Gastroesophageal sphincter (tissue), 4 donors: Measurements from ENCODE around the gene U2AF2. TPM values are rescaled to one million over a fixed set of nuclear protein-coding genes. Genes with fewer than 3 reads are reported as not detected.

ENCODE experiments used
- ATAC-seq: fragments of 150-250 bp; one replicate; pipeline ENCODE4 v1.9.1; 2016; ENCODE audit warnings: mild to moderate bottlenecking, moderate library complexity
- H3K27ac ChIP-seq, 4 donors: fragments of 200-600 bp; sonication (generic) in 3 of 4; 1 replicate in 3 of 4; 2 replicates in 1 of 4; pipeline ENCODE4 v1.5.1; 2016 to 2019
- H3K27me3 ChIP-seq: fragments of 200-600 bp; sonication (generic); one replicate; pipeline ENCODE4 v1.5.1; 2019
- H3K36me3 ChIP-seq, 2 donors: fragments of 200-600 bp; sonication (generic); one replicate each; pipeline ENCODE4 v1.5.1; 2019; ENCODE audit warnings: control low read depth in 1 of 2
- H3K4me1 ChIP-seq, 3 donors: fragments of 200-600 bp; sonication (generic); 1 replicate in 2 of 3; 2 replicates in 1 of 3; pipeline ENCODE4 v1.5.1; 2016 to 2019; ENCODE audit warnings: control low read depth in 2 of 3
- H3K4me3 ChIP-seq, 2 donors: fragments of 200-600 bp; sonication (generic); one replicate each; pipeline ENCODE4 v1.5.1; 2019; ENCODE audit warnings: mild to moderate bottlenecking in 1 of 2, moderate library complexity in 1 of 2
- H3K9me3 ChIP-seq, 3 donors: fragments of 200-600 bp; sonication (generic); one replicate each; pipeline ENCODE4 v1.5.1; 2017 to 2019; ENCODE audit warnings: control low read depth in 2 of 3
- CTCF ChIP-seq, 4 experiments: fragments of 200-600 bp in 2 of 4; fragments of 450-650 bp in 2 of 4; sonication (generic) in 1 of 4; IDR thresholded peaks; one replicate each; pipeline ENCODE4 v1.5.1; 2017 to 2019; ENCODE audit warnings: antibody characterized with exemption in 4 of 4, mild to moderate bottlenecking in 2 of 4, moderate library complexity in 2 of 4
- EP300 ChIP-seq: sonication (generic); formaldehyde crosslinking; IDR thresholded peaks from one replicate; pipeline ENCODE4 v1.6.1; 2017; ENCODE audit warnings: antibody characterized with exemption, mild to moderate bottlenecking
- POLR2A ChIP-seq, 2 donors: fragments of 450-650 bp; IDR thresholded peaks; one replicate each; pipeline ENCODE4 v1.6.1; 2017; ENCODE audit warnings: antibody characterized with exemption in 2 of 2, mild to moderate bottlenecking in 2 of 2, moderate library complexity in 1 of 2
- POLR2AphosphoS5 ChIP-seq: sonication (generic); formaldehyde crosslinking; IDR thresholded peaks from one replicate; pipeline ENCODE4 v1.6.1; 2017; ENCODE audit warnings: antibody characterized with exemption
- WGBS, 2 donors: methylation state at CpG; one replicate each; pipeline ENCODE4 v1.1.5; 2018; ENCODE audit warnings: low coverage in 1 of 2; 5-methylcytosine and 5-hydroxymethylcytosine counted together
- total RNA-seq, 4 donors: library from RNA; depleted of rRNA; stranded (reverse); fragments of >200 nt; gene quantifications; one replicate each; pipeline ENCODE4 v1.1.0, GENCODE V29; 2016

Gene U2AF2
- total RNA-seq, 4 donors from 2014 or later = 68.9 to 97.9 (median 91.4) TPM

- ATAC-seq = no peak
- H3K9me3 ChIP-seq = no peaks in the 10 kb centered on the region
- TF ChIP-seq EP300 (no peak), CTCF (IDR thresholded peaks at IDR 0.05) (no peak), POLR2AphosphoS5 (no peak), POLR2A (IDR thresholded peaks at IDR 0.05) (no peak)
- peaks cover 0 to 100% of the 10 kb centered on the region in 2 donors for H3K36me3 ChIP-seq
- H3K27ac ChIP-seq = no peak overlapping the region
- H3K4me1 ChIP-seq = no peaks in the 10 kb centered on the region
- WGBS, 2 donors = 76 to 82% methylated on average over 4 to 6 of the region's 15 CpGs
- H3K4me3 ChIP-seq = no peak overlapping the region
- H3K27me3 ChIP-seq = no peaks in the 10 kb centered on the region
Observed at GRCh38 chr19:55694241-55694655, 39.4 kb downstream of the U2AF2 start.

DNA sequence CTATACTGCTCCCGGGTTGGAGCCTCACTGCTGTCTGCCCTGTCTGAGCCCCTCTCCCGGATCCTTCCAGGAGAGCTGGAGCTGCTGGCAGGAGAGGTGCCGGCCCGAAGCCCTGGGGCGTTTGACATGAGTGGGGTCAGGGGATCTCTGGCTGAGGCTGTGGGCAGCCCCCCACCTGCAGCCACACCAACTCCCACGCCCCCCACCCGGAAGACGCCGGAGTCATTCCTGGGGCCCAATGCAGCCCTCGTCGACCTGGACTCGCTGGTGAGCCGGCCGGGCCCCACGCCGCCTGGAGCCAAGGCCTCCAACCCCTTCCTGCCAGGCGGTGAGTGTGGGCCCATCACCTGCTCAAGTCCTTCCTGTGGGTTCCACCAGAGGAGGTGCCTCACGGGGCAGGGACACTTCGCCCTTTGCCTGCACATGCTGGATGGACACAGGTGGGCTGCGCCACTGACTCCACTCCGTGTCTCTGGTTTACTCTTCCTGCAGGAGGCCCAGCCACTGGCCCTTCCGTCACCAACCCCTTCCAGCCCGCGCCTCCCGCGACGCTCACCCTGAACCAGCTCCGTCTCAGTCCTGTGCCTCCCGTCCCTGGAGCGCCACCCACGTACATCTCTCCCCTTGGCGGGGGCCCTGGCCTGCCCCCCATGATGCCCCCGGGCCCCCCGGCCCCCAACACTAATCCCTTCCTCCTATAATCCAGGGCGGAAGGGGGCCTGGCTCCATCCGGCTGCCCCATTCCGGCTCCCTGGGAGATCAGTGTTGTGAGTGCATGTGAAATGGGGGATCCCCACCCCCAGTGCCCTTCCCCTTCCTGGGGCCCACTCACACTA is 40.0 kb downstream of the U2AF2 start:
- TF ChIP-seq POLR2A (IDR thresholded peaks at IDR 0.05) = no peak
- no peak for TF ChIP-seq CTCF (IDR thresholded peaks at IDR 0.05)
- TF ChIP-seq EP300 = no peak
- TF ChIP-seq POLR2AphosphoS5 = no peak
- H3K9me3 ChIP-seq = no peaks in the 10 kb centered on the region
- H3K4me1 ChIP-seq = no peaks in the 10 kb centered on the region
- 68 to 92% methylated on average over 5 to 17 of the region's 37 CpGs for WGBS, 2 donors
- no peaks in the 10 kb centered on the region for H3K27me3 ChIP-seq
- H3K4me3 ChIP-seq = no peak overlapping the region
- peaks cover 0 to 100% of the 10 kb centered on the region in 2 donors for H3K36me3 ChIP-seq
- no peak for ATAC-seq
- H3K27ac ChIP-seq = no peak overlapping the region

GRCh38 chr19:55695511-55696290 is 40.9 kb downstream of the U2AF2 start:
- no peak overlapping the region for H3K4me3 ChIP-seq
- H3K4me1 ChIP-seq = no peaks in the 10 kb centered on the region
- H3K27me3 ChIP-seq = no peaks in the 10 kb centered on the region
- no peak for ATAC-seq
- H3K9me3 ChIP-seq = no peaks in the 10 kb centered on the region
- no peak for TF ChIP-seq EP300
- no peak for TF ChIP-seq CTCF (IDR thresholded peaks at IDR 0.05)
- TF ChIP-seq POLR2AphosphoS5 = no peak
- no peak for TF ChIP-seq POLR2A (IDR thresholded peaks at IDR 0.05)
- H3K36me3 ChIP-seq = peaks cover 0 to 100% of the 10 kb centered on the region in 2 donors
- WGBS, 2 donors = no CpG with 5 or more reads among the region's 23 CpGs
- H3K27ac ChIP-seq = no peak overlapping the region

DNA sequence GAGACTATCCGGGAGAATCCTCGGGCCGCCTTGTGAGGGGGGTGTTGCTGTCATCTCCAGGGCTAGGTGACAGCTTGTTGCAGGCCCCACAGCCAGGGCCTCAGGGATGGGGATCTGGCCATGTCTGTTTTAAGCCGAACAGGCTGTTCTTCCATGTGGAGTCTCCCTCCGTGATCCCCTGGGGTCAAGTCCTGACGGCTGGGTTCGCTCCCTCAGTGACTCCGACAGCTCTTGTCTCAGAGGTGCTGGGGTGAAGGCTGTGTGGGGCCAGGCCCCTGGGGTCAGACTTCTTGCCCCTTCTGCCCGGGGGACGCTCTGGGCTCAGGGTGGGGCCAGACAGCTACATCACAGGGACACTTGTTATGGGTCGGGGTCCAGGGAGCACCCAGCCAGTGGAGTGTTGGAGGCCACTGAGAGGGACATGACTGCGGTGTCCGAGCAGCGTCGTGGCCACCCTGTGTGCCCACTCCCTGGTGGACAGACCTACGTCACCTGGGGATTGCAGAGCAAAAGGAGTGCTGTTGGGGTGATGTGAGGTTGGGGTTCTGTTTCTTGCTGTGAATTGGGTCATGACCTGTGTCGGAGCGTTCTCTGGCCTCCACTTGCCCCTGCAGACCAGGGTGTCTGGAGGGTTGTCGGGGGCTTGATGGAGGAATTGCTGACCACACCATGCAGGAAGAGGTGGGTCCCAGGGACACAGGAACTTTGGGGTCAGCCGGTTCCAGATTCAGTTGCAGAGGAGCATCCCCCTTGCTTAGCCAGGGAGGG is 41.6 kb downstream of the U2AF2 start:
- Histone ChIP-seq H3K27me3 (no peaks in the 10 kb centered on the region), H3K4me1 (no peaks in the 10 kb centered on the region), H3K4me3 (no peak overlapping the region), H3K9me3 (no peaks in the 10 kb centered on the region), H3K36me3 (peaks cover 0 to 94% of the 10 kb centered on the region in 2 donors), H3K27ac (no peak overlapping the region)
- TF ChIP-seq CTCF (IDR thresholded peaks at IDR 0.05) = no peak
- no peak for TF ChIP-seq POLR2A (IDR thresholded peaks at IDR 0.05)
- no peak for TF ChIP-seq EP300
- no peak for TF ChIP-seq POLR2AphosphoS5
- no peak for ATAC-seq
- 92 to 100% methylated on average over 3 to 4 of the region's 20 CpGs for WGBS, 2 donors
